SU-DHL-6 (cell line): ENCODE measurements around the gene TPRX1.
"Not testable (repeated sequence)": the region's sequence is repeated elsewhere in the genome, so short reads cannot be mapped to it uniquely, and the experiment has no call there.

ENCODE experiments used
- H2AFZ ChIP-seq: fragments of 200-600 bp; sonication (generic); 2 replicates; pipeline ENCODE4 v1.6.1; 2014; ENCODE audit warnings: low read depth, mild to moderate bottlenecking, moderate library complexity, mixed read lengths, antibody characterized with exemption, low read length; ENCODE audit not compliant: severe bottlenecking
- H3F3A ChIP-seq: fragments of 200-600 bp; shearing (Covaris generic); 2 replicates; pipeline ENCODE4 v1.6.0; 2016; ENCODE audit warnings: antibody characterized with exemption, mild to moderate bottlenecking; ENCODE audit not compliant: insufficient read depth
- H3K27ac ChIP-seq: fragments of 200-600 bp; sonication (generic); 2 replicates; pipeline ENCODE4 v1.5.1; 2016; ENCODE audit warnings: low read depth, mild to moderate bottlenecking, low read length, moderate library complexity, mixed read lengths
- H3K27me3 ChIP-seq: fragments of 200-600 bp; sonication (generic), shearing (Covaris generic); 2 replicates; pipeline ENCODE4 v1.6.0; 2014; ENCODE audit warnings: mild to moderate bottlenecking, low read length
- H3K36me3 ChIP-seq: fragments of 200-600 bp; sonication (generic); 2 replicates; pipeline ENCODE4 v1.6.1; 2014; ENCODE audit warnings: mild to moderate bottlenecking, low read length, mixed read lengths
- H3K4me2 ChIP-seq: fragments of 300-600, 200-600 bp; shearing (Covaris generic), sonication (generic); 2 replicates; pipeline ENCODE4 v1.6.0; 2014; ENCODE audit warnings: low read length, low read depth, mild to moderate bottlenecking; ENCODE audit not compliant: poor library complexity, severe bottlenecking
- H3K4me3 ChIP-seq: fragments of 200-600 bp; sonication (generic); 2 replicates; pipeline ENCODE4 v1.5.1; 2014; ENCODE audit warnings: antibody characterized with exemption, low read length, mild to moderate bottlenecking, mixed read lengths; ENCODE audit not compliant: insufficient read depth, poor library complexity, severe bottlenecking
- H3K79me2 ChIP-seq: fragments of 200-600 bp; sonication (generic); 2 replicates; pipeline ENCODE4 v1.6.1; 2014; ENCODE audit warnings: mild to moderate bottlenecking, low read length, moderate library complexity; ENCODE audit not compliant: insufficient read depth
- H3K9ac ChIP-seq: fragments of 200-600 bp; sonication (generic); 2 replicates; pipeline ENCODE4 v1.7.0; 2014; ENCODE audit warnings: mild to moderate bottlenecking, low read length
- H3K9me2 ChIP-seq: fragments of 200-600 bp; sonication (generic); replicated peaks from 2 replicates; pipeline ENCODE4 v1.6.1; 2014; ENCODE audit warnings: low read length; ENCODE audit not compliant: insufficient read depth
- H3K9me3 ChIP-seq: fragments of 200-600 bp; sonication (generic); 2 replicates; pipeline ENCODE4 v1.6.1; 2014; ENCODE audit warnings: low read length, mixed read lengths; ENCODE audit not compliant: insufficient read depth
- H4K20me1 ChIP-seq: fragments of 200-600 bp; sonication (generic); 2 replicates; pipeline ENCODE4 v1.6.1; 2014; ENCODE audit warnings: low read depth, mild to moderate bottlenecking, antibody characterized with exemption, low read length, moderate library complexity, mixed read lengths
- CTCF ChIP-seq: fragments of 200-600 bp; sonication (generic); IDR thresholded peaks from one replicate; pipeline ENCODE4 v1.5.1; 2017; ENCODE audit warnings: antibody characterized with exemption, mild to moderate bottlenecking, low read length, moderate library complexity; ENCODE audit not compliant: insufficient read depth, poor library complexity, severe bottlenecking
- EZH2phosphoT487 ChIP-seq: fragments of 200-600 bp; sonication (generic), shearing (Covaris generic); conservative IDR thresholded peaks from 2 replicates; pipeline ENCODE4 v1.6.1; 2018; ENCODE audit warnings: mild to moderate bottlenecking, antibody characterized with exemption, low read length, moderate library complexity, mixed read lengths

TPRX1 gene

GRCh38 chr19:47779524-47780214 lies 24.7 kb downstream of the TPRX1 start:
- no peak overlapping the region for H3K4me3 ChIP-seq
- no peaks in the 10 kb centered on the region for H3K9me2 ChIP-seq
- no peaks in the 10 kb centered on the region for H4K20me1 ChIP-seq
- no peak overlapping the region for H2AFZ ChIP-seq
- TF ChIP-seq CTCF, result no peak
- no peak for TF ChIP-seq EZH2phosphoT487
- H3K79me2 ChIP-seq, result no peaks in the 10 kb centered on the region
- no peak overlapping the region for H3K9ac ChIP-seq
- no peaks in the 10 kb centered on the region for H3K9me3 ChIP-seq
- H3K27me3 ChIP-seq, result no peaks in the 10 kb centered on the region
- H3K36me3 ChIP-seq, result no peaks in the 10 kb centered on the region
- H3K27ac ChIP-seq, result no peak overlapping the region
- H3K4me2 ChIP-seq, result peak overlapping the region; percentile 76
- no peaks in the 10 kb centered on the region for H3F3A ChIP-seq

- Histone ChIP-seq H3K9me2 (no peaks in the 10 kb centered on the region), H3K36me3 (no peaks in the 10 kb centered on the region), H3K79me2 (no peaks in the 10 kb centered on the region), H2AFZ (peak overlapping the region; percentile 93), H3K9me3 (no peaks in the 10 kb centered on the region), H3F3A (no peaks in the 10 kb centered on the region), H4K20me1 (no peaks in the 10 kb centered on the region), H3K4me3 (peak overlapping the region; percentile 64), H3K27me3 (no peaks in the 10 kb centered on the region), H3K4me2 (peak overlapping the region; percentile 76), H3K9ac (peak overlapping the region; percentile 69), H3K27ac (no peak overlapping the region)
- TF ChIP-seq CTCF, result no peak
- no peak for TF ChIP-seq EZH2phosphoT487
These were observed 25.4 kb downstream of the TPRX1 start for GRCh38 chr19:47778954-47779351.

DNA sequence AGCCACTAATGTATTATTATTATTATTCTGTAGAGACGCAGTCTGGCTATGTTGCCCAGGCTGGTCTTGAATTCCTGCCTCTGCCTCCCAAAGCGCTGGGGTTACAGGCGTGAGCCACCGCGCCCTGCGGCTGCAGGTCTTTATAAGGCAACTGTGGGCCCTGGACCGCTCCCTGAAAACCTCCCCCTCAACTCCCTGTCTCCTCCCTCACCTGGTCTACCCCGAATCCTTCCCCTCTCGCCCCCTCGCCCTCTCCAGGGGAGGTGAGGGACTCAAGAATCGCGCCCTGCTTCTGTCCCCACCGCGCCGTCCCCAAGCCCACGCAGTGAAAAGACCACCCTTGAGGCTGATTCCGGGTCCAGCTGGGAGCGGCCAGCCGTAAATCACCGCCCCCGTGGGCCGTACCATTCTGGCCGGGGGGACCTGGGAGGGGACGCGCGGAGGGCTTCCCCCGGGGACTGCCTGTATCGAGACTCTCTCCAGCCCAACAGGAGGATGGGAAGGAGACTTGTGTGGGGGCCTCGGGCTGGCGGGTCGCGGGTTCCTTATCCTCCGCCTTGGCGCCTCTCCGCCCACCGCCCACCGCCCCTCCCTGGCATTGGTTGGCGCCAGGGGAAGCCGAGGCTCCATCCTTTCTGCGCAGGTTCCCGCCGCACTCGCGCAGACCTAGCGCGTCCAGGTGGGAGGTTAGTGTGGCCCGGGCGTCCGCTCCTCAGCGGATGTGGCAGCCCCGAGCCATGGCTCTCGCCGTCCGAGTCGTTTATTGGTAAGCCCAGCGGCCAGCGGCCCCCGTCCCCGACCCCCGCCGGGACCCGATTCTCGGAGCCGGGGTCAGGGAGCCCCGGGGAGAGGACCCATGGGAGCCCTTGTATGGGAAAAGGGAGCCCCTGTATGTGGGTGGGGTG lies 26.1 kb downstream of the TPRX1 start, which contains the start of gene SELENOW:
SELENOW (plus strand) TSS at position 655 of the 905 bp plus-strand sequence; CDS start at position 738, 83 bp downstream.
- no peak for TF ChIP-seq EZH2phosphoT487
- no peak for TF ChIP-seq CTCF
- Histone ChIP-seq H3K4me3 (peak within 1 kb of the TSS; percentile 64), H3K4me2 (peak within 1 kb of the TSS; percentile 76), H3K79me2 (no peaks in the 10 kb centered on the region), H2AFZ (peak within 1 kb of the TSS; percentile 93), H3K36me3 (no peaks in the 10 kb centered on the region), H3K27ac (peak within 1 kb of the TSS; percentile 54; the same call in 1 of the 2 replicates), H4K20me1 (no peaks in the 10 kb centered on the region), H3F3A (no peaks in the 10 kb centered on the region), H3K9me2 (no peaks in the 10 kb centered on the region), H3K9ac (peak within 1 kb of the TSS; percentile 69), H3K9me3 (no peaks in the 10 kb centered on the region), H3K27me3 (no peaks in the 10 kb centered on the region)

- H3K9ac ChIP-seq, result peak overlapping the region; percentile 69; the same call in 1 of the 2 replicates
These were observed 26.9 kb downstream of the TPRX1 start for GRCh38 chr19:47777245-47778048.

More at GRCh38 chr19:47777245-47778048, 26.9 kb downstream of the TPRX1 start:
- H3K36me3 ChIP-seq, H3K9me3 ChIP-seq, H4K20me1 ChIP-seq, H3K27me3 ChIP-seq, H3K79me2 ChIP-seq, H3K9me2 ChIP-seq, H3K27ac ChIP-seq, H3F3A ChIP-seq: not testable (repeated sequence)
- Histone ChIP-seq H3K4me3 (peak overlapping the region; percentile 64), H2AFZ (peak overlapping the region; percentile 93), H3K4me2 (peak overlapping the region; percentile 76)
